ENCODE results near the gene FAM43B.

Gene FAM43B

GRCh38 chr1:20586953-20587660, 34.7 kb downstream of the FAM43B start:
- in situ Hi-C loops (cut with MboI; ENCODE audit: low pct_unique_long_range_greater_than_20kb, low sequenced_read_pairs) = no loop called here

DNA sequence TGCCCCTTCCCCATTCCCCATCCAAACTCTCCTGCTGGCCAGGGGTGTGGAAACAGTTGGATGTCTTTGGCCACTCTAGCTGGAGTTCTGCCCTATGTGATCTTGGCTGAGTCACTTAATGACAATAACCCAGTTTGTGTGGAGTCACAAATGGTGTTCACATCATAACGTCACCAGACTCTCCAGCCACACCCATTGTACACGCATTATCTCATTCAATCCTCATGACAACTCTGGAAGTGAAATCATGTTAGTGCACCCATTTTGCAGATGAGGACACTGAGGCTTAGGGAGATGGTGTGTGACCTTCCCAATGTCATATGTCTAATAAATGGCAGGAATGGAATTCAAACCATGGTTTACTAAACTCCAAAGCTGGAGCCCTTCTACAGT, 35.3 kb downstream of the FAM43B start:
- in situ Hi-C loops (cut with MboI; ENCODE audit: low pct_unique_long_range_greater_than_20kb, low sequenced_read_pairs) = no loop called here
- DNase-seq = no peak

More at GRCh38 chr1:20586953-20587660, 34.7 kb downstream of the FAM43B start:
- no peak for DNase-seq

GRCh38 chr1:20588634-20589225, 36.4 kb downstream of the FAM43B start, which contains the start of gene CDA:
Gene CDA, plus strand, starts transcription at chr1:20589097. Its CDS starts 33 bp downstream, at chr1:20589130.
- no peak for DNase-seq
- in situ Hi-C loops (cut with MboI; ENCODE audit: low pct_unique_long_range_greater_than_20kb, low sequenced_read_pairs) = no loop called here

DNA sequence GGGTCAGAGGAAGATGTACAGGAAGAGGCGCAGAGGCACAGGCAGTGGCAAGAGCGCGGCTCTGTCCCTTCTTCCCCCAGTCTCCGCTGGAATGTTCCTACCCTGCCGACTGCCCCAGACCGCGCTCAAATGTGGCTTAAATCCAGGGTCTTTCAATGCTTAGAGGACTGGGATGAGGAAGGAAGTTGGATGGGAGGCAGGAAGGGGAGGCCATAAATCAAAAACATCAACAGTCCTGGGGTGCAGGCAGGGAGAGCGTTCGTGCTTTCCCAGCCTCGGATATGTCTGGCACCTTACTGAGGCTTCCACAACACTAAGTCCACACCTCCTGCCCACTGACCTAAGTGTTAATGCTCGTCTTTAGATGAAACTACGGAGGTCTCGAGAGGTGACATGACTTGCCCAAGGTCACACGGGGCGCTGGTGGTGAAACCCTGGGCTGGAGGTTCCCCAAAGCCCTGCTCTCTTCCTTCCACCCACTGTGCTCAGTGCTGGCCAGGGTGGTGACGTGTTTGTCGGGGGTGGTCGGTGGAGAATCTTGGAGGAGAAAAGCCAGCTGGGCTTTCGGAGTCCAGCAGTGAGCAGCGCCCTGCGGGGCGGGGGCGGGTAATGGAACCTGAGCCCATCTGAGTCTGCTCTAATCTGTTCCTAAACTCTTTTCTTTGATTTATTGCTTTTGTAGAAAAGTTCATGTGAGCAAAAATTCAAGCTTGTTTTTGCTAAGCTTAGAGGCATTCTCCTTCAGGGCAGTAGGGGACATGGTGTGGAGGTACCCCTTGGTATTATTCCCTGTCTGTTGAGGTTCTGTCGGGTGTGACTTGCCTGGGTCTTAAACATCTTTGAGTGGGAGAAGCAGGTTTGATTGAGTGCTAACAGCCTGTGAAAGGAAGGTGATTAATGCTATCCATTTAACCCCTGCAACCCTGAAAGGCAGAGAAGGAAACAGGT, 37.2 kb downstream of the FAM43B start:
- peak; percentile 24 for DNase-seq
- in situ Hi-C loops (cut with MboI; ENCODE audit: low pct_unique_long_range_greater_than_20kb, low sequenced_read_pairs) = no loop called here

DNA sequence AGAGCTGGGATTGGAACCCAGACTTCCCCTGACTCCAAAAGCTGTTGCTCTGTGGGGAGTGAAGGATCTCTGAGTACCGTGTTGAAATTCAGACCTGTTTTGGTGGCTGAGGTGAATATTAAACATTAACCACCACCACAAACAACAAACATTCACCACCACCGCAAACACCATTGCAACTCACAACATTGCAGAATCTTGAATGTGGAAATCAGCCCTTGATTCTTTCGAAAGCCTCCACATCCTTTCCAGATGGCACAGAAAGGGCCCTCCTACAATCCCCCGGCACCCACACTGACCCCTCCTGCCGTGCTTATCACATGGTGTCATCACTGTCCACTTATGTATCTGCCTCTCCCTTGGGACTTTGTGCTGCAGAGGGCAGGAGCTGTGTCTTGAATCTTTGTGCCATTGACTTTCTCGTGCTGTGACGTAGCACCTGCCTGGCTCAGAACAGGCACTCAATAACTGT, 38.0 kb downstream of the FAM43B start:
- in situ Hi-C loops (cut with MboI; ENCODE audit: low pct_unique_long_range_greater_than_20kb, low sequenced_read_pairs) = no loop called here
- no peak for DNase-seq

GRCh38 chr1:20593756-20594155, 41.4 kb downstream of the FAM43B start:
- DNase-seq = no peak
- in situ Hi-C loops (cut with MboI; ENCODE audit: low pct_unique_long_range_greater_than_20kb, low sequenced_read_pairs) = no loop called here

GRCh38 chr1:20594746-20595145, 42.4 kb downstream of the FAM43B start:
- in situ Hi-C loops (cut with MboI; ENCODE audit: low pct_unique_long_range_greater_than_20kb, low sequenced_read_pairs) = no loop called here
- DNase-seq = no peak

GRCh38 chr1:20596106-20596505, 43.7 kb downstream of the FAM43B start:
- no peak for DNase-seq
- in situ Hi-C loops (cut with MboI; ENCODE audit: low pct_unique_long_range_greater_than_20kb, low sequenced_read_pairs) = no loop called here

DNA sequence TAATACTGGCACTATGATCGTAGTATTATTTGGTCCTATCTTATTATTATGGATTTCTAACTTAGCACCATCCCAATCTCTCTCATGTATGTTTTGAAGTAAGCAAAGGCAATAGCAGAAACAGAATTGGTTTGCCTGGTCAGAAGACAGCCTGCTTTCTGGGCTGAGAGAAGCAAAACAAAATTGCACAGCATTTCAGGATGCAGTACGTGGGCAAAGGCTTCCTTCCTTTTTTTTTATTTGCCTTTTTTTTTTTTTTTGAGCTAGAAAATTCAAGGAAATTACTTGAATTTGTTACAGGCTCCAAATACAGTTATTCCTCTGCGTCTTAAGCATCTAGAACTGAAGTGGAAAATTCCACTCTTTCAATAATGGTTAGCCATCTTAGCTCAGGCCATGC, 45.3 kb downstream of the FAM43B start:
- in situ Hi-C loops (cut with MboI; ENCODE audit: low pct_unique_long_range_greater_than_20kb, low sequenced_read_pairs) = no loop called here
- peak; percentile 20 for DNase-seq

GRCh38 chr1:20600156-20600555, 47.8 kb downstream of the FAM43B start:
- in situ Hi-C loops (cut with MboI; ENCODE audit: low pct_unique_long_range_greater_than_20kb, low sequenced_read_pairs) = no loop called here
- DNase-seq = no peak

DNA sequence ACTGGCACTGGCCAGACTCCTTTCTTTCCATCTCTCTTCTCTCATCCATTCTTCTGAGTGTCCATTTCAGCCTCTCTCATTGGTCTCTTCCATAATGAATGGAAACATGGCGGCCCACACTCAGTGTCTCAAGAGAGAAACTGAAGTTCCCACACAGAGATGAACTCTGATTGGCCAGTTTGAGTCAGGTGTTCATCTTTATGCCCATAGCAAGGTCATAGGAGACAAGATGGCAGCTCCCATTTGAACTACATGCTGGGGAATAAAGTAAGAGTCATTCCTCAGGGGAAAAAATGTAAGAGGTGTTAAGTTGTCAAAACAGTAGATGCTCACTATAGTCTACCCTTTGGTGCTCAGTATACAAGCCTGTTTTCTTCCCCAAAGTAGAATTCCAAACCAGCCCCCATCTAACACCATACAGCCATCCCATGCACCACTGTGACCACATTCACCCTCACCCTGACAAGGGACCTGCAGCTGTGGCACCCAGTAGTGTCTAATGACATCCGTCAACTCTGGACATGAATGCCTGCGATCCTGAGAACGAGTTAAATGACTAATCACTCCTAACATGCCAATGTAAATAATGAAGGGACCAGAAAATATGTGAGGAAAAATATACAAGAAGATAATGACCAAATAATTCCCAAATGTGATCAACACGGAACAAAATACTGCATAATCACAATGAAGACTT, 48.9 kb downstream of the FAM43B start:
- in situ Hi-C loops (cut with MboI; ENCODE audit: low pct_unique_long_range_greater_than_20kb, low sequenced_read_pairs) = no loop called here
- DNase-seq = no peak

GRCh38 chr1:20602851-20603450, 50.6 kb downstream of the FAM43B start:
- DNase-seq = no peak
- in situ Hi-C loops (cut with MboI; ENCODE audit: low pct_unique_long_range_greater_than_20kb, low sequenced_read_pairs) = no loop called here

- DNase-seq = no peak
- in situ Hi-C loops (cut with MboI; ENCODE audit: low pct_unique_long_range_greater_than_20kb, low sequenced_read_pairs) = no loop called here
Measured at GRCh38 chr1:20603504-20604464, 51.4 kb downstream of the FAM43B start.

All from KBM-7 (cell line).